GM03348 (cell line): ENCODE measurements around the gene RPL27.
A peak's percentile ranks its signal among the peaks of the same experiment; 100 is the strongest.
"Not testable (repeated sequence)": the region's sequence is repeated elsewhere in the genome, so short reads cannot be mapped to it uniquely, and the experiment has no call there.

Experiments
- DNase-seq: peaks from one replicate; pipeline ENCODE4 v3.0.0; 2012; ENCODE audit warnings: low spot score

The RPL27 gene

GRCh38 chr17:42993913-42994312 is 4.3 kb upstream of the RPL27 start:
- not testable (repeated sequence) for DNase-seq

- DNase-seq = no peak
Measured at GRCh38 chr17:42997390-42997983, 732 bp upstream of the RPL27 start.

- no peak for DNase-seq
Measured at GRCh38 chr17:42999003-42999525, 845 bp downstream of the RPL27 start.

GRCh38 chr17:43000894-43001293 is 2.7 kb downstream of the RPL27 start:
- DNase-seq = not testable (repeated sequence)

- peak; percentile 44 for DNase-seq
Measured at GRCh38 chr17:43003542-43004172, 5.4 kb downstream of the RPL27 start.

GRCh38 chr17:43006639-43007551 is 8.7 kb downstream of the RPL27 start, which contains the start of gene IFI35:
Gene IFI35, plus strand, starts transcription at chr17:43006784. Its CDS starts 164 bp downstream, at chr17:43006948.
- DNase-seq = peak; percentile 88

- no peak for DNase-seq
Measured at GRCh38 chr17:43010667-43011308, 12.6 kb downstream of the RPL27 start.

GRCh38 chr17:43011728-43012472 is 13.7 kb downstream of the RPL27 start:
- no peak for DNase-seq

- DNase-seq = no peak
Measured at GRCh38 chr17:43013296-43013695, 15.1 kb downstream of the RPL27 start.

GRCh38 chr17:43014020-43014648 is 15.9 kb downstream of the RPL27 start:
- no peak for DNase-seq

- no peak for DNase-seq
Measured at GRCh38 chr17:43014649-43015542, 16.7 kb downstream of the RPL27 start.

- no peak for DNase-seq
Measured at GRCh38 chr17:43015579-43015978, 17.4 kb downstream of the RPL27 start.

GRCh38 chr17:43016216-43016615 is 18.0 kb downstream of the RPL27 start:
- DNase-seq = no peak

- DNase-seq = no peak
Measured at GRCh38 chr17:43018008-43018853, 20.0 kb downstream of the RPL27 start.

GRCh38 chr17:43018932-43019331 is 20.7 kb downstream of the RPL27 start:
- no peak for DNase-seq

- DNase-seq = peak; percentile 38
Measured at GRCh38 chr17:43019418-43019817, 21.2 kb downstream of the RPL27 start.

- no peak for DNase-seq
Measured at GRCh38 chr17:43020030-43020621, 21.9 kb downstream of the RPL27 start.
